Trophoblast cell (in vitro differentiated cells and primary cell): Measurements from ENCODE around the gene TMEM38B.

Experiments
- DNase-seq, 2 donors: peaks; one replicate each; pipeline ENCODE4 v3.0.0-alpha.2; 2016
- H2AFZ ChIP-seq: 2 replicates; pipeline ENCODE4 v1.6.1; 2013; ENCODE audit warnings: low read length, moderate library complexity, mild to moderate bottlenecking; ENCODE audit not compliant: insufficient read depth, poor library complexity
- H2AK5ac ChIP-seq: 2 replicates; pipeline ENCODE4 v1.6.1; 2013; ENCODE audit warnings: mild to moderate bottlenecking, low read length
- H2BK120ac ChIP-seq: 2 replicates; pipeline ENCODE4 v1.6.1; 2013; ENCODE audit warnings: low read length, mild to moderate bottlenecking, moderate library complexity; ENCODE audit not compliant: insufficient read depth, poor library complexity
- H2BK12ac ChIP-seq: 2 replicates; pipeline ENCODE4 v1.6.1; 2013; ENCODE audit warnings: mild to moderate bottlenecking, low read length, moderate library complexity
- H2BK5ac ChIP-seq: 2 replicates; pipeline ENCODE4 v1.6.1; 2013; ENCODE audit warnings: low read length, low read depth, moderate library complexity, mild to moderate bottlenecking; ENCODE audit not compliant: poor library complexity
- H3K14ac ChIP-seq: 2 replicates; pipeline ENCODE4 v1.6.1; 2013; ENCODE audit warnings: mild to moderate bottlenecking, low read length
- H3K18ac ChIP-seq: 2 replicates; pipeline ENCODE4 v1.6.1; 2013; ENCODE audit warnings: mild to moderate bottlenecking, low read length
- H3K23ac ChIP-seq: 2 replicates; pipeline ENCODE4 v1.6.1; 2013; ENCODE audit warnings: low read length
- H3K27ac ChIP-seq: 2 replicates; pipeline ENCODE4 v1.5.1; 2013; ENCODE audit warnings: low read depth, mild to moderate bottlenecking, inconsistent platforms, low read length, moderate library complexity
- H3K27me3 ChIP-seq: 2 replicates; pipeline ENCODE4 v1.6.1; 2013; ENCODE audit warnings: inconsistent platforms, mild to moderate bottlenecking, low read length, moderate library complexity; ENCODE audit not compliant: insufficient read depth
- H3K36me3 ChIP-seq, 2 experiments: 1 replicate in 1 of 2; 2 replicates in 1 of 2; pipeline ENCODE4 v1.6.1; 2013; ENCODE audit warnings: low read length in 2 of 2, mild to moderate bottlenecking in 2 of 2, moderate library complexity in 1 of 2; ENCODE audit not compliant: insufficient read depth in 2 of 2, control insufficient read depth in 1 of 2
- H3K4ac ChIP-seq: 2 replicates; pipeline ENCODE4 v1.6.1; 2013; ENCODE audit warnings: low read depth, mild to moderate bottlenecking, low read length, moderate library complexity
- H3K4me1 ChIP-seq, 2 experiments: 1 replicate in 1 of 2; 2 replicates in 1 of 2; pipeline ENCODE4 v1.6.1; 2013; ENCODE audit warnings: low read length in 2 of 2, mild to moderate bottlenecking in 2 of 2, moderate library complexity in 1 of 2; ENCODE audit not compliant: insufficient read depth in 2 of 2, control insufficient read depth in 1 of 2
- H3K4me2 ChIP-seq: 2 replicates; pipeline ENCODE4 v1.6.1; 2013; ENCODE audit warnings: inconsistent platforms, mild to moderate bottlenecking, low read length, moderate library complexity
- H3K4me3 ChIP-seq: 2 replicates; pipeline ENCODE4 v1.5.1; 2013; ENCODE audit warnings: mild to moderate bottlenecking, low read depth, low read length, inconsistent platforms
- H3K79me1 ChIP-seq: one replicate; pipeline ENCODE4 v1.6.1; 2013; ENCODE audit warnings: low read length
- H3K79me2 ChIP-seq: 2 replicates; pipeline ENCODE4 v1.6.1; 2013; ENCODE audit warnings: low read length, mild to moderate bottlenecking; ENCODE audit not compliant: control insufficient read depth, insufficient read depth, poor library complexity
- H3K9ac ChIP-seq: 2 replicates; pipeline ENCODE4 v1.6.1; 2013; ENCODE audit warnings: mild to moderate bottlenecking, low read length
- H3K9me3 ChIP-seq: 2 replicates; pipeline ENCODE4 v1.6.1; 2013; ENCODE audit warnings: low read depth, mild to moderate bottlenecking, control low read depth, inconsistent platforms, low read length; ENCODE audit not compliant: insufficient read depth
- H4K12ac ChIP-seq: 2 replicates; pipeline ENCODE4 v1.6.1; 2013; ENCODE audit warnings: low read depth, mild to moderate bottlenecking, low read length, moderate library complexity
- H4K8ac ChIP-seq: 2 replicates; pipeline ENCODE4 v1.6.1; 2013; ENCODE audit warnings: low read depth, mild to moderate bottlenecking, low read length, moderate library complexity
- H4K91ac ChIP-seq: one replicate; pipeline ENCODE4 v1.6.1; 2013; ENCODE audit warnings: low read depth, mild to moderate bottlenecking, low read length, moderate library complexity
- WGBS: extraction: QIAGEN DNeasy Blood & Tissue Kit; methylation state at CpG from one replicate; pipeline ENCODE4 v1.1.7; 2013; ENCODE audit warnings: missing lambda C conversion rate; ENCODE audit not compliant: insufficient read length, insufficient coverage; ENCODE audit errors: extremely low coverage; 5-methylcytosine and 5-hydroxymethylcytosine counted together

TMEM38B gene

DNA sequence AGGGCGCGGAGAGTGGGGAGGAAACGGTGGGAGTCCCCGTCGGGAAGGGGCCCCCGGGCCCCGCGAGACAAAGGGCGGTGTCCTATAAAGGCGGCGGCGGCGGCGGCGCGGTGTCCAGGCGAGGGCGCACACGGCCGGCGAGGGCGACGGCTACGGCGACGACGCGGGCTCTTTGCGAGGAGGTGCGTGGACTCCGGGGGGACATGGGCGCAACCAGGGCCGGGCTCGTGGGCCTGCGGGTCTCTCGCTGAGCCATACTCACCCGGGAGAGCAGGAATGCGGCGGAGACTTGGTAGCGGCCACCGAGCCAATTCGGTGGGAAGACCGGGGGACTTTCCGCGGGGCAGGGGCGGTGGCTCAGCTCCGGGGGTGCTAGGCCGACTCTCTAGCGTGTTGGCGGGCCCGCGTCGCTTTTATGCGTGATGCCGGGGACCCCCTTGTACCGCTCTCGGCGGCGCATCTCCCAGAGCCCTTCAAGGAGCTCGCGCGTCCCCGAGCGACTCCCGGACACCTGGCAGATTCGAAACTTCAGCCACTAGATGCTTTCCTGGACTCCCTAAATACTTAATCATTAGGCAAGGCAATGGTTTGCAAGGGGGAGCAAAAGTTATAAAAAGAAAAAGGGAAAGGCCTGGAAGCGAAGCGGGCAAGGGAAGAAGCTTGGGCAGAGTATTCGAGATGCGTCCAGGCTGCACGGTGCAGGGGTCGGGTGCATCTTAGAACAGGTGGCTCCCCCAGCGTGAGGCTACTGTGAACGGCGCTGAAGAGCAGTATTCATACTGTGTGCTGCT is 38.0 kb upstream of the TMEM38B start:
- Histone ChIP-seq H3K9ac (no peak overlapping the region), H2BK12ac (no peak overlapping the region), H3K4ac (no peak overlapping the region), H2BK5ac (no peak overlapping the region), H3K4me3 (peak overlapping the region; percentile 50), H3K9me3 (peaks cover 2% of the 10 kb centered on the region), H3K27ac (no peak overlapping the region), H4K8ac (no peak overlapping the region), H4K12ac (no peak overlapping the region), H2BK120ac (no peak overlapping the region), H3K14ac (no peak overlapping the region), H3K18ac (no peak overlapping the region), H3K79me2 (no peaks in the 10 kb centered on the region), H2AK5ac (no peak overlapping the region), H3K27me3 (peaks cover 24% of the 10 kb centered on the region), H3K4me2 (peak overlapping the region; percentile 79), H3K23ac (no peak overlapping the region), H4K91ac (no peak overlapping the region), H3K4me1 (peaks cover 4 to 6% of the 10 kb centered on the region in 2 experiments), H3K79me1 (no peaks in the 10 kb centered on the region), H2AFZ (peak overlapping the region; percentile 63), H3K36me3 (no peaks in the 10 kb centered on the region)
- peak in 1 of 2 donors; percentile 27 for DNase-seq
- no CpG with 5 or more reads among the region's 75 CpGs for WGBS

GRCh38 chr9:105658351-105658750 is 36.0 kb upstream of the TMEM38B start:
- no peaks in the 10 kb centered on the region for H3K79me2 ChIP-seq

GRCh38 chr9:105661011-105661410 is 33.3 kb upstream of the TMEM38B start:
- H3K23ac ChIP-seq, result no peak overlapping the region
- H3K9me3 ChIP-seq, result peaks cover 2% of the 10 kb centered on the region
- H3K27me3 ChIP-seq, result peaks cover 15% of the 10 kb centered on the region
- H4K8ac ChIP-seq, result no peak overlapping the region
- H4K12ac ChIP-seq, result no peak overlapping the region
- H3K18ac ChIP-seq, result no peak overlapping the region
- no peak overlapping the region for H2BK120ac ChIP-seq
- H3K79me1 ChIP-seq, result no peaks in the 10 kb centered on the region
- no peak overlapping the region for H4K91ac ChIP-seq
- no peak overlapping the region for H2AFZ ChIP-seq
- no peak overlapping the region for H3K4me3 ChIP-seq
- H3K9ac ChIP-seq, result no peak overlapping the region
- no peak for DNase-seq
- no peak overlapping the region for H2BK12ac ChIP-seq
- whole genome bisulfite sequencing, result no CpG with 5 or more reads among the region's 4 CpGs
- peaks cover 3 to 4% of the 10 kb centered on the region in 2 experiments for H3K4me1 ChIP-seq
- no peak overlapping the region for H2AK5ac ChIP-seq
- H3K4me2 ChIP-seq, result no peak overlapping the region
- no peak overlapping the region for H3K27ac ChIP-seq
- no peaks in the 10 kb centered on the region for H3K79me2 ChIP-seq
- H3K4ac ChIP-seq, result no peak overlapping the region
- no peak overlapping the region for H2BK5ac ChIP-seq
- no peak overlapping the region for H3K14ac ChIP-seq
- no peaks in the 10 kb centered on the region for H3K36me3 ChIP-seq

More at GRCh38 chr9:105658351-105658750, 36.0 kb upstream of the TMEM38B start:
- no peak overlapping the region for H2BK120ac ChIP-seq
- H2BK5ac ChIP-seq, result no peak overlapping the region
- no peak overlapping the region for H3K4ac ChIP-seq
- no peak overlapping the region for H4K91ac ChIP-seq
- H2AFZ ChIP-seq, result no peak overlapping the region
- H3K4me3 ChIP-seq, result no peak overlapping the region
- H2AK5ac ChIP-seq, result no peak overlapping the region
- no peak overlapping the region for H3K27ac ChIP-seq
- DNase-seq, result no peak
- H4K12ac ChIP-seq, result no peak overlapping the region
- no peaks in the 10 kb centered on the region for H3K79me1 ChIP-seq
- H3K4me2 ChIP-seq, result no peak overlapping the region
- H3K9ac ChIP-seq, result no peak overlapping the region
- H3K14ac ChIP-seq, result no peak overlapping the region
- H3K4me1 ChIP-seq, result peaks cover 4 to 6% of the 10 kb centered on the region in 2 experiments
- no CpG with 5 or more reads among the region's 2 CpGs for WGBS
- no peak overlapping the region for H2BK12ac ChIP-seq
- no peak overlapping the region for H3K23ac ChIP-seq
- H4K8ac ChIP-seq, result no peak overlapping the region
- no peak overlapping the region for H3K18ac ChIP-seq
- H3K9me3 ChIP-seq, result peaks cover 2% of the 10 kb centered on the region
- peaks cover 24% of the 10 kb centered on the region for H3K27me3 ChIP-seq
- no peaks in the 10 kb centered on the region for H3K36me3 ChIP-seq

GRCh38 chr9:105662184-105663104 is 31.9 kb upstream of the TMEM38B start, which contains the start of gene TAL2:
Gene TAL2, plus strand, starts transcription at chr9:105662457. Its CDS starts 40 bp downstream, at chr9:105662497.
- no peak within 1 kb of the TSS for H2BK120ac ChIP-seq
- peak; percentile 12 to 63 for DNase-seq
- H3K4me3 ChIP-seq, result no peak within 1 kb of the TSS
- H3K27me3 ChIP-seq, result peaks cover under 1% of the 10 kb centered on the region
- H3K4me1 ChIP-seq, result no peaks in the 10 kb centered on the region
- no peak within 1 kb of the TSS for H3K23ac ChIP-seq
- H3K79me2 ChIP-seq, result no peaks in the 10 kb centered on the region
- no peak within 1 kb of the TSS for H3K4me2 ChIP-seq
- H2BK5ac ChIP-seq, result no peak within 1 kb of the TSS
- no peak within 1 kb of the TSS for H3K18ac ChIP-seq
- no peaks in the 10 kb centered on the region for H3K36me3 ChIP-seq
- no peak within 1 kb of the TSS for H2AFZ ChIP-seq
- peaks cover 3% of the 10 kb centered on the region for H3K9me3 ChIP-seq
- H4K8ac ChIP-seq, result no peak within 1 kb of the TSS
- H4K91ac ChIP-seq, result no peak within 1 kb of the TSS
- no peak within 1 kb of the TSS for H4K12ac ChIP-seq
- no peak within 1 kb of the TSS for H3K27ac ChIP-seq
- H3K14ac ChIP-seq, result no peak within 1 kb of the TSS
- H3K4ac ChIP-seq, result no peak within 1 kb of the TSS
- no peaks in the 10 kb centered on the region for H3K79me1 ChIP-seq
- no CpG with 5 or more reads among the region's 12 CpGs for WGBS
- no peak within 1 kb of the TSS for H2BK12ac ChIP-seq
- no peak within 1 kb of the TSS for H2AK5ac ChIP-seq
- H3K9ac ChIP-seq, result no peak within 1 kb of the TSS
